GM19467 (cell line): Measurements from ENCODE around the gene KAT6B.

ENCODE experiments used
- ATAC-seq: cut with Tn5 transposase; IDR thresholded peaks from one replicate; pipeline ENCODE4 v1.9.1; 2021; ENCODE audit warnings: mild to moderate bottlenecking, moderate library complexity; ENCODE audit not compliant: unreplicated experiment

Gene KAT6B

DNA sequence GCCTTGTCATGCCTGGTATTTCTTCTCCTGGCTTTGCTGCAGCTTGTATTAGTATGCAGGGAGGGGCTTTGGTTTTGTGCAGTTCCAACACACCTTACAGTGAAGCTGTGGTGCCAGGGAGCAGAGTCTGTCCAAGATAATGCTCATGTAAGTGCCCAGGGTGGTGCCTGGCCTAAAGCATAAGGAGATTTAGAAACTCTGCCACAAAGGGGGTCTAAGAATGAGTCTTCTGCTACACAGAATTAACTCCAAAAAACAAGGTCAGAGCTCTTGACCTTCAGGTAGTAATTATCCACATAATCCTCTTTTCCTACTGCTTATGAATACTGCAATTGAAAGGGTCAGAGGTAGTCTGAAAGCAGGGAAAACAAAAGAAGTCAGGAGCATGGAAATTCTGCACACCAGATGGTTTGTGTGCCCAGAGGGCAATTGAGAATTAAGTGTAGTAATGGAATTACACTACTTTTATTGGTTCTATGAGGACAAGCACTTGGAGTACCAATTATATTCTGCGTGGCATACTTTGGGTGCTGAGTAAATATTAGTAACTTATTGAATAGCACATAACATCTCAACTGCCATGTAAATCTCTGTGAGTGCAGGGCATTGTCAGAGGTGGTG is 121.5 kb downstream of the KAT6B start:
- ATAC-seq: no peak

DNA sequence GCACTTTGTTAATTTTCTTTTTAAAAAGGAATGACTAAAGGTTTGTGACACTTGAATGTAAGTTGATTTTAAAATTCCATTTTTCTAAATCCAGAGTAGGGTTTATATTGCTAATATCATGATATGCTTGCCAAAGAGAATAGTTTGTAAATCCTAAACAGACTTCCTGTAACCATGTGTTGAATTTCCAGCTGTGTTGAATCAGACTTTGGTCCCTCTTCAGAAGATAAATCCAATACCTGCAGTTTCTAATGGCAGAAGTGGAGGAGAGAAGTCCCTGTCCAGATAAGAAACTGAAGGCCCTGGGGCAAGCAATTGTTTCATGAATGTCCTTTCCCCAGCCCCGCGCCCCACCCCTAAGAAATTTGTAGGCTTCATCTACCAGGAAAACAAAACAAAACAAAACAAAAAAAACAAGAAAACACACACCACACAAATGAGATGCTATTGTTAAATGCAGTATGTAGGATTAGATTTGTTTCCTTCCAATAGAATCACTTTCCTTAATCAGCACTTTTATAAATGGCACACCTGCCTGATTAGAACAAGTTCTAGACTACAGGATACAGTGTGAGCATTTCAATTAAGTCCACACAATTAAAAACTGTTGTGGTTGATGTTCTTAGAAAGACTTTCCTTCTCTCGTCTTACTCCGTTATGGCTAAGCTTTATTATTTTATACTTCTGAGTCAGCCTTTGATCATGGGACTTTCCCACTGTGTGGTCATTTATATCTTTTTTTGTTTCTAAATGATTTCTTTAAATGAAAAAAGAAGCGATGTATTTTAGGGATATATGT is 122.8 kb downstream of the KAT6B start:
- no peak for ATAC-seq

DNA sequence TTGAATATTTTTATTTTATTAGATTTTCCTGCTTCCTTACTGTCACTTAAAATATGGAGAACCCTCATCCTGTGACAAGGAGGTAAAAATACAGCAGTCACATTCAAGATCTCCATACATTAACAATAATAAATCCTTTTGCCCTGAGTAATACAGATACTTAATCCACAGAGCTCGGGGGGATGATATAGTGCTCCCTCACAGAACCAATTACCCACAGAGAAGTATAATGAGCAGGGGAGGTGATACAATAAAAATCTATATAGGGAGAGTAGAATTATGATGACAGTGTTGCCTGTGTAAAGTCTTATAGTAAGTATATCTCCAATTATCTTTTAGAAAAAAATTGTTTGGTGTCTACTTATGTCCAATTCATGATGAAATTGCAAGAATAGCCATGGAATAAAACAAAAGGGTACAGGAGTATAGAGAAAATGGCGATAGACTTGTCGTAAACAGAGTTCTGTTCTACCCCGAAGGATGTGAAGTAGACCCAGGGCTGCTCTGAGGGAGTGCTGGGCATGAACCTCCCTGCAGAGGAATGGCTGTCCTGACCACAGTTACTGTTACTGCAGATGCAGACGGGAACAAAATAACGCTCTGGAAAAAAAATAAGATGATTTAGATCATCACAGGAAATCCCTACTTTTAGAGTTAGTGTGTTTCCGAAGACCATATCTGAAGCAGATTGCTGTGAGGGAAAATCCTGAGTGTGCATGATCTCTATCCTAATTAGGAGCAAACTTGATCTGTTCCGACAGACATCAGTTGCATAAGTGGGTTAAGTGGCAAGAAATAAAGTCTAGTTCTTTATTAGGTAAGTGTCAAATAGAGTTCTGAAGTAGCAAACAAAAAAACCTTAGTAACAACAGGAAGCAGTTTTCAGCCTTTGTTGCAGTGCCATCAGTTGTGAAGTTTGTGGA is 123.7 kb downstream of the KAT6B start:
- ATAC-seq: no peak

DNA sequence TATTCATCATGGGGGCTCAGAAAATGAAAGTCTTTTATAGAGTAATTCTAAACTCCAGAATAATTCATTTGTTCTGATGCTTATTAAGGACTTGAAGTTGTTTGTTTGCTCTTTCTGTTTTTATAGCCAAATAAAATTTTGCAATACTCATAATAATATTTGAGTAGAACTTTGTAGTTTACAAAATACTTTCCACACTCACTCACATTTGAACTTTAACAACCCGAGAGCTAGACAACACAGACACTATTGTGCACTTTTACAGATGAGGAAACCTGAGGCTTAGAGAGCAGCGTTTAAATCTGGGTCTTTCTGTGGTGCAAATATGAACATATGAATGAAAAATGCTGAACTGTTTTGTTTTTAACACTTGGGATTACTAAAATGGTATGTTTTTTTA is 126.8 kb downstream of the KAT6B start:
- no peak for ATAC-seq

DNA sequence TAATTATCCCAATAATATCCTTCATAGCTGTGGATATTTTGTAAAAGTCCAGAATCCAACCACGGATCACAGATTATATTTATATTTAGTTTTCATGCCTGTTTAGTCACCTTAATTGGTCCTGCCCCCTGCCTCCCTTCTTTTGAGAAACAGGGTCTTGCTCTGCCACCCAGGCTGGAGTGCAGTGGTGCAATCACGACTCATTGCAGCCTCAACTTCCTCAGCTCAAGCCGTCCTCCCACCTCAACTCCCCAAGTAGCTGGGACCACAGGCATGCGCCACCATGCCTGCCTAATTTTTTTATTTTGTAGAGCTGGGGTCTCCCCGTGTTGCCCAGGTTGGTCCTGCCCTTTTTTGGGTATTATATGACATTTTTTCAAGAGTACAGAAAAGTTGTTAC is 129.4 kb downstream of the KAT6B start:
- no peak for ATAC-seq

DNA sequence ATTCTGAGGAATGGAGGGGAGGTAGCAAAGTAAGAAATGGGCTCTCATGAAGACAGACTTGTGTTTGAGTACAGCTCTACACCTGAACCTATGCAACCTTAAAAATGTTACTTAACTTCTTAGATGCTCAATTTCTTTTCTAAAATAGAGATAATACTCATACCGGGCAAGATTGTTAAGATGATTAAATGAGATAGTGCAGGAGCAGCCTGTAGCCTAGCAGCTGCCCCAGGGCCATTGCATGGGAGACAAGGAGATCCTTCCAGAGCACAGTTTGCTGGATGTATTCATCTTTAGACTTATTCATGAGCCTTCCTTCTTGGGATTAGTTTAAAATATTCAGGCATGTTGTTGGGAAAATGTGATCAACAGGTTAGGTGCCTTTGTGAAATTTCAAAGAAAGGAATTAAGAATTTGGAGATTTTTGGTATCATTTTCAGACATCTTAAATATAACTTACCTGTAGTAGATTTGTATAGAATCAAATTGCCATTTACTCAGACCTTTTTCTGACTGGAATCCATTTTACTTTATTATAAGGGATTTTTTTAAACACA is 130.2 kb downstream of the KAT6B start:
- no peak for ATAC-seq

DNA sequence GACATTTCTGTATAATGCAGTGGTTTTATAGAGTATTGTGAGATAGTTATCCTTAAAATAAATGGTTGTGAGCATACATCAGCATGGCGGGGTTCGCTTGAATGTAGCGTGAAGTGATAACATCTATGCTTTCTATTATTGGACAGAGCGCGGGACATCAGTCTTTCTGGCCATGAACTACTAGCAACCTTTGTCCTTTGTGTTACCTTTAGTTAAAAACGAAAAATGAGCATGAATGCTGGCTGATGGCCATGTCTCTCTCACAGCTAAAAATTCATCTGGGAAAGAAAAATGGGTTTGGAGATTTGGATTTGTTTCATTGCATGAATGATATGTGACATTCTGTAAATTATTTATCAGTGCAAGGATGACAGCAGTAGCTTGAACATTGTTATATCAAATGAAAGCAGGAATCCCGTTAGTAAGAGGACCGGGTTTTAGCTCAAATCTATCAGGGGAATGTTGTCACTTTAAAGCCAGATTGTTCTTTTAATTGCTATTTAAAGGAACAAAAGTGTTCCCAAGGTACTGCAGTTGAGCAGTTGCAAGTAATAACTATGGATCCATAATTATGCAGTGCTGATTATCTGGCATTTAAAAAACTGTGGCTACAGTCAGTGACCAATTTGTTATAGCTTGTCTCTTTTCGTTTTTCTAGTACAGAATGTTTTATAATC is 131.0 kb downstream of the KAT6B start:
- ATAC-seq: no peak

DNA sequence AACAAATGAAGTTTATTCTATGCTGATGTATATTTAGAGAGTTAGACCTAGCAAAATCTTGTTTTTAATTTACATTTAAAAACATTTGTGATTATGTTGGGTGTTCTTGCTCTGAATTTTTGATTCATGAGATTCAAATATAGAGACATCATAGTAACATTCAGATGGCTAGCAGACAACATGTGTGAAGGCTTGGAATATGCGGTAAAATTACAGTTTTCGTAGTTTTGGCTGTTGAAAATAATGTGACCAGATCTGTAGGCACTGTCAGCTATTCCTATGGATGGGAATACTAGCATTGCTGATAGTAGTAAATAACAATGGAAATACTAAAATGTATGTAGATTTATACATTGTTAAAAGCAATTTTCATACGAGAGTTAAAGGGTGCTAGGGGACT is 131.9 kb downstream of the KAT6B start:
- no peak for ATAC-seq

DNA sequence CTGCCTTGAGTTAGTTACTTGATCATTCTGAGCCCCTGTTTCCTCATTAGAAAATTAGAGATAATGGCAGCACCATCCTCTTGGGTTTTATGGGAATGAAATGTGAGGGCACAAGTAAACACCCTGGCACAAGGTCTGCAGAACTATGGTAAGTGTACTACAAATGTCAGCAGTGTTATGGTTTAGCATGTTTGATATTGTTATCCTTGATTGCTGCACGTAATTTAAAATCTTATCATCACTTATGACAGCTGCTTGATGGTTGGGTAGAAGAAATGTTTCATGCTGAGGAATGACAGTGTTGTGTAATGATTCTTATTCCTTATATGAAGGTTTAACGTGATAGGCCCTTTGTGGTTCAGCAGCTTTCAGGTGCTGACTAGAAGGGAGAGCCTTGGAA is 134.3 kb downstream of the KAT6B start:
- no peak for ATAC-seq

DNA sequence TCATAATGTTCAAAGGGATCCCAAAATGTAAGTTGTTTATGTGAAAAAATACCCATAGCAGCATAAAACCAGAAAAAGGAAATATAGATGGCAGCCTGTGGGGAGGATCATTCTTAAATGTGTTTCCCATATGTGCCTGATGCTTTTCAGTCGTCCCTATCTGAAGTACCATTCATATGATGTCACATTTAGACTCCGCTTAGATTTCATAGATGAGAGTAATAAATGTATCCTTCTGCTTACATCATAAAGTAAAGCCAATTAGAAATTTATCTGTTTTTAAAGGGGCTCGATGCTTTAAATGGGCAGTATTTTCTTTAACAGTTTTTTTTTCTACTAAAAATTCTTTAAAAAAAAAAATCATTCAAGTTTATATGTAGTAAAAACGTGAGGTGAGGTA is 136.1 kb downstream of the KAT6B start:
- ATAC-seq: no peak

DNA sequence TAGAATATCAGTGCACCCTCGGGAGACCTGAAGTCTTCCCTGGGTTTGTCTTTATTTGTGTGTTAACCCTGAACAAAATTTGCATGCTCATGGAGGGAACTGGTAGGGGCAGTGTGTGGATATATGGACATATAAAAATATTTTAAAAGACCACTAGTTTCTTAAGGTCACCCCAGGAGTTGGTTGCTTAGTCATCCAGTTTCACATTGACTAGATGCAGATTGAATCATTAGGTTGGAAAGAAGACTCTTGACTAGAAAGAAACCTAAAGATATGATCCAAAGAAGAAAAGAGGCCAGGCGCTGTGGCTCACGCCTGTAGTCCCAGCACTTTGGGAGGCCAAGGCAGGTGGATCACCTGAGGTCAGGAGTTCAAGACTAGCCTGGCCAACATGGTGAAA is 137.1 kb downstream of the KAT6B start:
- no peak for ATAC-seq

DNA sequence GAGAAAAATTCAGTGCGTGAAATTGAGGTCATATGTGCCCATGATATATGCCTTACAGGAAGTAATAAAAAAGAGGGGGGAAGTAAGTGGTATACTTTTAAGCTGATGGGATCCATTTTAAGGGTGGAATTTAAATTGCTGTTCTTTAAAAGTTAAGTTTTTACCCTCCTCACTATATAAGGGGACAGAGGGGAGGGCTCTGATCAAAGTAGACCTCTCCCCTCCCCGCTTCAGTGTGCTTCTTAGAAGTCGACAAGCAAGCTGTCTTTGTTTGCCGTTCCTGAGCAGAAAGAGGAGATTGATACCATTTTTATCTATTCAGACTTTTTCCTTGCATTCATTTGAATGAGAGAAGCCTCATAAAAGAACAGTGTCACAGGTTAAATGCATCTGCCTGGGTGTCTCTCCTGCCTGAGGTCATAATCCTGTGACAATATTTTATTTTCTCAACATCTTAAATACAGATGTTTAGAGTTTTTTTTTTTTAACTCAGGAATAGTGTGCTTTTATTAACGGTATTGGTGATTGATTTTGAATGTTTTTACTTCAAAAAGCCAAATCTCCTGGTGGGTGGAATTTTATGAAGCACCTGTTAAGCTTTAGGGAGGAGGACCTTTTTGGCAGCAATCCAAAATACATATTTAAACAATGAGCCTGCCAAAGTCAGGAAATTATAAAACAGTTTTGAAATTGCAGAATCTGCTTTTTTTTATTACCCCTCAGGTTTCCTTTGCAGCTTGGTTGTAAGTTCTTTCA is 141.7 kb downstream of the KAT6B start:
- no peak for ATAC-seq

DNA sequence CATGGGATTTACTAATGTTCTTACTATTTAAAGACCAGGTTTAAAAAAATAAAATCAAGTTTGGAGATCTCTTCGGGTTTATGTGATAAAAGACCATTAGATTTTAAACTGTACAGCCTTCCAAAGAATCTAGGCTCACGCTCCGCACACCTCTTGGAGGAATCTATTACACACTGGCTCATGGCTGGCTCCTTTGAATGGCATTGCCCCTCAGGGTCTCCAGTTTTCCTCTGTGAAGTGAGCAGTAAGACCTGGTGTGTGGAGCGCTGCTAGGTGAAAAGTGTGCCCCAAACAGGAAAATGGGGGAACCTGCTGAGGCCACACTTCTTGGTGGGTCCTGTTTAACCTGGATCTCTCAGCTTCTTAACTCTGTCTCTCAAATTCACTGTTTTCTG is 142.3 kb downstream of the KAT6B start:
- ATAC-seq: no peak

DNA sequence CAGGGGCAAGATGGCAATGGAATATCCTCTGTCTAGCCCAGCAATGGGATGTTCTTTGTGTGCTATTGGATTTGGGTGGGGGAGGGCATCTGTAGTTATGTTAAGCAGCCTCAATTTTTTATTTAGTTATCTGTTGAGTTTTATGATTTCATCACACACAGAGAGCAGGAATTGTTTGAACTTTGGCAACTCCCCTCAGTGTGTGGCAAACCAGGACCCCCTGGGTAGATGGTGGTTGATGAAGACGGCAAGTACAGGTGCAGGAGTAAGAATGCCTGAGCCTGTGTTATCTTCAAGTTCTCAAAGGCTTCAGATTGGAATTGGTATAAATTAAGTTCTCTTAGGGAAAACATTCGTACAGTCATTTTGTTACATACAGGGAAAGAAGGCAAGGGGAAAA is 142.7 kb downstream of the KAT6B start:
- ATAC-seq: no peak

DNA sequence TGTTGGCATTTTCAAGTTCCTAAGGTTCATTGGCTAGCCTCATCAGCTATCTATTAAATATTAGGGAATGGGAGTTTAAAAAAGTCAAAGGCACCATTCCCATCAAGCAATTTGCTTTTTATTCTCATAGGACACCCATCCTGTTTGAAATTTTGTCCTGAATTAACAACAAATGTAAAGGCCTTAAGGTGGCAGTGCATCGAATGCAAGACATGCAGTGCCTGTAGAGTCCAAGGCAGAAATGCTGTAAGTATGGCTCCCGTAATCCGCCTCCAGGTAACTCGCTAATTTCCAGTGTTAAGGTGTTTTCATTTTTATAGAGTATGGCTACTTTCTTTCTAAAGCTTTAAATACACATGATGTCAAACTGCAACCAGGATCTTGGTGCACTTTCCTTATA is 143.1 kb downstream of the KAT6B start:
- no peak for ATAC-seq

DNA sequence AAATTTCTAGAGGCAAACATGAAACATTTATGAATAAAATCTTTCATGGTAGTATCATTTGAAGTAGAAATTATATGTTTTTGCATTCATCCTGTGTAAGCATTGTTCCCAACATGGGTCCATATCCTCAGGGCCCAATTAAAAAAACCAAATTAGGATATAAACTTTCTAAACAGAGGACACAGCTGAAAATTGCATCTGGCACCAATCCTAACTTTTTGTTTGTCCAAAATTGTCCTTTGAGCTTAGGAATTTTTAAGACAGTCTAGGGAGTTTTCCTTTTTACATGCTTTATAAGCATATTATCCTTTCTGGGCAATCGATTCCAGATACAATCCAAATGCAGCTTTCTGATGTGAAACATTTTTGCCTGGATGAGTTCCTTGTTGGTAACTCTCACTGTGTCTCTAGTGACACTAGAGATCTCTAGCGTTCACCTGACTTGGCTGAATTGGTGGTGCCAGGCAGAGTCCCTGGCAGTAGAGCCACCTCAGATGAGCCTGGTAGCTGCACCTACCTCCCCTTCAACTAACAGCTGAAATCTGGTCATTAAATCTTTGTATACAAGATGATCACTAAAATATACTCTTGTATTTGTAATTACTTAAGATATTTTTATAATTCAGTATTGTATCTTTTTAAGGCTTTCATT is 147.5 kb downstream of the KAT6B start:
- ATAC-seq: no peak

DNA sequence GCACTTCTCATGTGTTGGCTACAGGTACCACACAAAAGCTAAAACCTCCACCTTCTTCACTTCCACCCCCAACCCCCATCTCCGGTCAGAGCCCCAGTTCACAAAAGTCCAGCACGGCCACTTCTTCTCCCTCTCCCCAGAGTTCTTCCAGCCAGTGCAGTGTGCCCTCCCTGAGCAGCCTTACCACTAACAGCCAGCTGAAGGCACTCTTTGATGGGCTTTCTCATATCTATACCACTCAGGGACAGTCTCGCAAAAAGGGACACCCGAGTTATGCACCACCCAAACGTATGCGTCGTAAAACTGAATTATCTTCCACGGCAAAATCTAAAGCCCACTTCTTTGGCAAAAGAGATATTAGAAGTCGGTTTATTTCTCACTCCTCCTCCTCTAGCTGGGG is 149.4 kb downstream of the KAT6B start:
- no peak for ATAC-seq

DNA sequence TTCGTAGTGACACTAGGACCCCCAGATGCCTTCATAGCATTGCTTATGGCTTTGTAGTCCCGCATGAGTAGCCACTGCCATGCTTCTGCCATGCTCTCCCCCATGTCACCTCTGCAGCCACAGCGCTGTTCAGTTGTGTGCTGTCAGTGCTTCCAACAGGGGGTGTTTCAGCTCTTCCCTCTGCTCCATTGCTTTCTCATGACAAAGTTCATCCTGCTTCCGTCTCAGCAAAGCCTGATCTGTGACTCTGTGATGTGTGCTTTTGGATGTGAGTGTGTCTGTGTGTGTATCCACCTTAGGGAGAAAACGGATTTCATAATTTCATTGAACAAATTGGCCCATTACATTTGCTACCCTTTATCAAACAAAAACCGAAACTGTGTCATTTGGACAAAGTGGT is 150.2 kb downstream of the KAT6B start:
- ATAC-seq: no peak

DNA sequence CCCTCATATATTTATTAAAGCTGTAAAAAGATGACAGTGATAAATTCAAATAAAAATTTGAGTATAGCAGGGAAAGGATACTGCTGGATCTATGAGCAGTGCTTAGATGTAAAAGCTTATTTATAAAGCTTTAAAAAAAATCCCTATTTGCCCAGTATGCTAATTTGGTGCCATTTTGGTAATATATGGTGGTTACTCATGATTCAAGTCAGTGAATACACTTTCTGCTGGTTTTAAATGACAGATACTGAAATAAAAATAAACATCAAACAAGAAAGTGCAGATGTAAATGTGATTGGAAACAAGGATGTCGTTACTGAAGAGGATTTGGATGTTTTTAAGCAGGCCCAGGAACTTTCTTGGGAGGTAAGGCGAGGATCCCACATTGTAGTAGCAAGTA is 150.7 kb downstream of the KAT6B start:
- ATAC-seq: no peak
